T follicular helper cell (primary cell): ENCODE data around the gene TMEM178A.
"Not testable (repeated sequence)": the region's sequence is repeated elsewhere in the genome, so short reads cannot be mapped to it uniquely, and the experiment has no call there.

ENCODE experiments used
- DNase-seq: peaks from one replicate; pipeline ENCODE4 v3.0.0-alpha.2; 2020; ENCODE audit warnings: low read depth

TMEM178A gene

DNA sequence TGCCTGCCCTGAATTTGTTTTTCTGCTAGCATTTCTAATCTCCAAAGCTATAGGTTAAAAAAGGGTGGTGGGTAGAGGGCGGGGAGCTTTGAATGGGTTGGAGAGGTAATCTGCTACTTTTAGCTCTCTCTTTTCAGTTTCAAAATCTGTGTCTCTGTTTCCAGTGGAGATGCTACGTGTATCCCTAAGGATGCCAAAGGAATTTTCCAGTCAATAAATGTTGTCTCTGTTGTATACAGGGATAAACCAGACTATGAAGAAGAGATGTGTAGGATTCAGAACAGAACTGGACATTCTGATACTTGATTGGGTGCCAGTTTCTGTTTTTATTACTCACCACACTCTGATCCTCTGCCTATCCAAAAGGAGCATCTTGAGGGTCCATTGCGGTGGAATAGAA is 50.1 kb downstream of the TMEM178A start:
- DNase-seq: no peak

DNA sequence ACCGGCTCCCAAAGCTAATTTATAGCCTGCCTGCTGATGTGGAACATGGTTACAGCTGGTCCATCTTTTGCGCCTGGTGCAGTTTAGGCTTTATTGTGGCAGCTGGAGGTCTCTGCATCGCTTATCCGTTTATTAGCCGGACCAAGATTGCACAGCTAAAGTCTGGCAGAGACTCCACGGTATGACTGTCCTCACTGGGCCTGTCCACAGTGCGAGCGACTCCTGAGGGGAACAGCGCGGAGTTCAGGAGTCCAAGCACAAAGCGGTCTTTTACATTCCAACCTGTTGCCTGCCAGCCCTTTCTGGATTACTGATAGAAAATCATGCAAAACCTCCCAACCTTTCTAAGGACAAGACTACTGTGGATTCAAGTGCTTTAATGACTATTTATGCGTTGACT is 51.4 kb downstream of the TMEM178A start:
- no peak for DNase-seq

DNA sequence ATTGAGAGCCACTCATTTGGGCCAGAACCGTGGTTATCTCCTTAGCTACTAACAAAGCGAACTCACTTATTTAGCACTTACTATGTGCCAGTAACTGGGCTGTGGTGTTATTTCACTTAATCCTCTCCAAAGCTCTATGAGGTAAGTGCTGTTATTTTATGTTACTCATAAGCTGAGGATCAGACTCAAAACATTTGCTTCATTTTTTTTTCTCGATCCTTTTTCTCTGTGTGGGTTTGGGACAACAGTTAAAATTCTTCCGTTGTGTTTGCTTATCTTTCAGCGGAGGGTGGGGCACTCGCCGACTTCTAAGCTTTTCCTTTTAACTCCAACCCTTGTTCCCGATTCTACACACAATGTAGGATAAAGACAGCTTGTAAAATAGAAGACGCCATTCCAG is 52.8 kb downstream of the TMEM178A start:
- DNase-seq: no peak

DNA sequence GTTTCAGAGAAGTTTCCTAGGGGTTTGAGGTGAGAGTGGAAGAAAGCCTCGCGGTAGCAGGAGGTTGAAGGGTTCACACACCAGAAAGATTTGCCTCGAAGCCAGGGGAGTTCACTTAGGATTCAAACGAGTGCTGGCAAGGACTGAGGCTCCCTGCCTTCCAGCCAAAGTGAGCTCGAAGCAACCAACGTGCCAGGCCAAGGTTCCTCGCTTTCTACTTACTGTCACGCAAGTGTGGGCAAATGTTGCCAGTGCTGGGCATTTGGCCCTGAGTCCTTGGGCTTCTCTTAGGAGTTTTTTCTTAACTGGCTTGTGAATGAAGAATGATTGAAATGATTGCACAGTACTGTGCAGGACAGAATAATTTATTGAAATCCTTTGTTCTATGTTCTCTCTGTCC is 53.6 kb downstream of the TMEM178A start:
- no peak for DNase-seq

DNA sequence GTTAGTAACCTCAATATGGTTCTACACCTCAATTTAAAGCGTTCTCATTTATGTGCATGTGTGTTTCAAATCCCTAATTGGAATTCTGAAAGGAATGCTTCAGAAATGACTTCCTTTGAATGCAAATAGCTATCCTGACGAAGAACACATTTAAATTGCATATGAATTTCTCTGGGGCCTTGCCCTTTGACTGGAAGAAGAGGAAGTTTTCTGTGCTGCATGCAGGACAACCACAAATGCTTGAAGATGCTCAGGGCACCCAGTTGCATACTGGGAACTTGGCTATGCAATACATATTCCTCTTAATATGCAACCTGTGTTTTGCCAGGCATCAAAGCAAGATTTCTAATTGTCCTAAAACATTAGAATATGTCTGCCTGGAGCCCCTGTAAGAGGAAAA is 55.3 kb downstream of the TMEM178A start:
- no peak for DNase-seq

DNA sequence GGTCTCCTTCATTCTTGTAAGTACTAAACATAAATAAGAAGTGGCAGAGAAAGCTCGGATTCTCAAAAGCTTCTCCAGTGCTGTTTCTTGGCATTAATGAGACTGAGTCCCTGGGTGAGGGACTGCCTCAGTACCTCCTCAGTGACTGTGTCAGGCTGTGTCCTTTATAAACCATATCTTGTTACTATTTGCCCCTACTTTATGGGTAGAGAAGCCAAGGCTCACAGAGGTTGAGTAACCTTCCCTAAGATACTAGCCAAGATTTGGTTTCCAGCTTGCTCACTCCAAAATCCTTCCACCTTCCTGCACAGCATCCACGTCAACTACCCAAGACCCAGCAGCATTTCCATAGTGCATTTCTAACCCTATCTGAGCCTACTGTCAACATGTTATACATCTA is 57.8 kb downstream of the TMEM178A start:
- DNase-seq: no peak

DNA sequence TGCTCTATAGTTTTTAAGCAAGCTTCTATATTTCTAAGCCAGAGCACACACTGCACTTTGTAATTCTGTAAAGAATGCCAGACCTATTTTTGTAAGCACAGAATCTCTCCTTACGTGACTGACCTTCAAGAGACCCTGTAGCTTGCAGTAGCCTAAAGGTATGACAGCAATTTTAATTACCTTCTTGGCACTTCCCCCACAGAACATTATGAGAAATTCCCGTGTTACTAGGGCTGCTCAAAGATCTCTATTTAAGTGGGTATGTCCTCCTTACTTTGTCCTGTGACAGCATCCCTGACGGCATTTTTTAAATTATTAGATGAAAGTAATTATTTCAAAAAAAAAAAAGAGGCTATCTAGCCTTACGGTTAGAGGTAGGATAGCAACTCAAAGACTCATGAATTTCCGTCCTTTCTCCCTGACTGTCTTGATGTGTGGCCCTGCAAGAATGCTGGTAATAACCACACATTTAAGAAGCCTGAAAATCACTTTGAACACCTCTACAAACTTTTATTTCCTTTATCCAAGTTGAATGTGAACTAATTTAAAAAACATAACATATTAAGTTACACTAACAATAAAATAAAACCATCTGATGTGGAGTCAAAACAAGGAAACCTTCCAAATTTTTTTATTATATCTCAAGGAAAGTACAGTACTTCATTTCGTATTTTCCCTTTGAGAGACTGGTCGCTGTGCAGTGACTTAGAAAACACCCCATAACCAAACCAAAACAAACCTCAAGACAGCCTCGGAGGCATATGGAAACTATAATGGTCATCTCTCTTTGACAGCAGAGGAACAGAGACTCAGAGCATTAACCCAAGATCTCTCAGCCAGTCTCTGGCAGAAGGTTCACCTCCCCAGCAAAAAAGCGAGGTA is 58.5 kb downstream of the TMEM178A start:
- DNase-seq: no peak

DNA sequence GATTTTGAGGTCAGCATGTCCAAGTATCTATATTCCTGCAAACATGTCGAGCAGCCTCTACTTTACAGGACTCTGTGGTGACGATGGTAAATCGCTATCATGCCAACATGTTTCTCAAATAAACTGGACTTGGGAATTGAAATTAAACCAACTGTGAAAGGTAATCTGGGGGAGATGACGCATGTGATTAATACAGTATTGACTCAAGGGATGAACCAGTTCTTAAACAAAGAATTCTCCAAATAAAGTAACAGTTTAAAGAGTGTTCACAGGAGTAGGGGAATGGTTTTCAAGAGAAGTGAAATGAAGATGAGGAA is 59.1 kb downstream of the TMEM178A start:
- no peak for DNase-seq

DNA sequence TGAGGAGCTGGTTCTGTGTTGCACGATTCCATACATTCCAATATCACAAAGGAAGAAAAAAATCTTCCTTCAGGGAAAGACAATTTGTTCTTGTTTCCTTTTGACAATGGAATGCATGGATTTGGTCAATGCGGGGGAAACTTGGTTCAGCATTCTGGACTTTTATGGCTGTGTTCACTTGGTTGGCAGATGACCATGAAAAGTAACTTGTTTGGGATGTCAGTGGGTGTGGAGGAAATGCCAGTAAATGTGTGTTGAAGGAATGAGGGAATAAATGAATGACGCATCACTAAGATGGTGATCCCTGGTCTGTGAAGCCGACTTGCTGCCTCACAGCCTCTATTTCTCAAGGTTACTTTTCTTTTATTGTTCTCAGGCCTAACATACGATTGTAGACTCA is 59.7 kb downstream of the TMEM178A start:
- no peak for DNase-seq

DNA sequence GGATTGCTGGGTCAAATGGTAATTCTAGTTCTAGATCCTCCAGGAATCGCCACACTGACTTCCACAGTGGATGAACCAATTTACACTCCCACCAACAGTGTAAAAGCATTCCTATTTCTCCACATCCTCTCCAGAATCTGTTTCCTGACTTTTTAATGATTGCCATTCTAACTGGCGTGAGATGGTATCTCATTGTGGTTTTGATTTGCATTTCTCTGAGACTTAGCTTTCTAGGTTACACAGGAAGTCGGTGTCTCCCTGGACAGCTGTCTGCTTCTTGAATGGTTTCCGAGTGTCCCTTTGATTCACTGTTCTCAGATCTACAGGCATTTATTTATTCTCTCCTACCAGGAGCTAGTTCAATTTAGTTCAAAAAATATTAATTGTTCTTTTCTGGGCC is 62.4 kb downstream of the TMEM178A start:
- DNase-seq: not testable (repeated sequence)

DNA sequence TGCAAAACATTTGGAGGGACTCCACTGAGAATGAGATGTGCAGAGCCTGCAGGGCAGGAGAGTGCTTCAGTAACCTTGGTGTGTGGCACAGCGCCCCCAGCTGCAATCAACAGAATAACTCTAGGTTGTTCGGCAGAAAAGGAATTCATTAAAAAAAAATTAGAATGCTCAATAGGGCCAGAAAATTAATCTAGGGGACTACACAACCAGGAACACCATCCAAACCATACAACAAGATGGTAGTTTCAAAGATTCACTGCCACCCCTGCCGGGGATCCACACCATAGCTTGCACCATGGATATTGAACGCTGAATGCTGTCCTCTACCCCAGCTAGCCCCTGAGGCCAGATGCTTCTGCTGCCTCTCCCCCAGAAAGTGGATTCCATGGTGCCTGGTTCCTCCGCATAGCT is 63.2 kb downstream of the TMEM178A start:
- DNase-seq: no peak

DNA sequence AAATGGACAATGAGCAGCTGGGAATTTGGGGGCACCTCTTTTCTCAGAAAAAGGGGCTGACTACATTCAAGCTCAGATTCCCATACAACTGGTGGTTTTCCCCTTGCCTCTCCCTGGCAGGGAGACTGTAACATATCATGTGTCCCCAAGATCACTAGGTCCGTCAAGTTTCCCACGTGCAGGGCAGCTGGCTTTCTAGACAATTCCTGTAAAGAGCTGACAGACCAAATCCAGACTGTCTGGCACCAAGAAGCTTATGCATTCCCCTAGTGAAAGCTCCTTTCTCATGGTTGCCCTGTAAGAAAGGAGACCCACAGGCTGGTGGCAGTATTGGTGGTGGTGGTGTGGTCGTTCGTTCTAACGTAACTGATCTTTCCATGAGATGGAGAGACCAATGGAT is 64.6 kb downstream of the TMEM178A start:
- DNase-seq: no peak

DNA sequence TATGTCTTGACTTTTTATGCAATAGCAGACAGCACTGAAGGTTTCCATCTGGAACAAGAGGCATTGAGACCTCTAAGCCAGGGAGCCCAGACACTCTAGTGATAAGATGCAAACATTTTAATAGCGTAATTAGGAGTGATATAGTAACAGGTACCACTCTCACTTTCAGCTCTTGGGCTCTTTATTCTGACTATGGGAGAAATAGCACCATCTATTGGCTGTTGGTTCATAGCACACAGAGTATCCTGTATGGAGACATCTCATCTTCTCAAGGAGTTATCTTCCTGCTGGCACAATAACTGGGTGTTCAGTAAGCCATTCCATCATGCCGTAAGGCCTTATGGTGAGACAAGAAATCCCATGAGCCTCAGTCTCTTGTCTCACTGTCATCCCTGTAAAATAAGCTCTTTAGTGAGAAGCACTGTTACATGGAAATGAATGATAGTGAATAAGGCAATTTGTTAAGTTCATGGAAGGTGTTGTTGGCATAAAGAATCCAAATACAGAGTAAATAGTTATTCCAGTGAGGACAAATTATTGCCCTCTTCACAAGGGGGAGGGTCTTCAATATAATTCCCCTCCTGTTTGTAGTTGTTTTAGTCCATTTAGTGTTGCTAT is 65.1 kb downstream of the TMEM178A start:
- no peak for DNase-seq

DNA sequence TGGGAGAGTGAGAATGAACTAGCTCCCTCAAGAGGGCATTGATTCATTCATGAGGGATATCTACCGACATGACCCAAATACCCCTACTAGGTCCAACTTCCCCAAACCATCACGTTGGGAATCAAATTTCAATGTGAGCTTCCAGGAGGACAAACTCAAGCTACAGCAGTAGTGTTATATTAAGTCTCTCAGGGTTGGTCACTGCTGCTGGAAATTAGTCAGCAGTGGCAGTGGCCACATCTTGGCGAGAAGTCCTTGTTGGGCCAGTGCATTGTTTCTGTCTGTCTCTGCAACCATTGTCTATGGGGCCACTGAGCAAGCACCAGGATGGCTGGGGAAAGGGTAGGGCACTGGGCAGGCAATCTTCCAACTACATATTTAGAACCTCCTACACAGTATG is 65.8 kb downstream of the TMEM178A start:
- no peak for DNase-seq

DNA sequence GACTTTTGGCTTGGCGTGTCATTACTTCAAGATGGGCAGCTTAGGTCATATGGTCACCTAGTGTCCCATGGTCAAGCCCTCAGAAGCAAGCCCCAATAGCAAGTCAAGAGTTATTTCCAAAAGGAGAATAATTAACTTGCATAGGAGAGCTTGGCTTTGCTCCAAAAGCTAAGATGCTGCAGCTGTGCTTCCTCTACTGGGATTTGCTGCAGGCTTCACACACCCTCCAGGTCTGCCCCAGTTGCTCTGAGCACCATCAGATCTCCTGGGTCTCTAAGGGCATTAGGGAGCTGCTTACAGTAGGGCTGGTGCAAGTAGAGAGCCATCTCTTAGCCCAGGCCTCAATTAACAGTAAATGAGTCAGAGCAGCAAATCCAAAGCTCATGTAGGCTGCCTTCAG is 66.8 kb downstream of the TMEM178A start:
- no peak for DNase-seq

DNA sequence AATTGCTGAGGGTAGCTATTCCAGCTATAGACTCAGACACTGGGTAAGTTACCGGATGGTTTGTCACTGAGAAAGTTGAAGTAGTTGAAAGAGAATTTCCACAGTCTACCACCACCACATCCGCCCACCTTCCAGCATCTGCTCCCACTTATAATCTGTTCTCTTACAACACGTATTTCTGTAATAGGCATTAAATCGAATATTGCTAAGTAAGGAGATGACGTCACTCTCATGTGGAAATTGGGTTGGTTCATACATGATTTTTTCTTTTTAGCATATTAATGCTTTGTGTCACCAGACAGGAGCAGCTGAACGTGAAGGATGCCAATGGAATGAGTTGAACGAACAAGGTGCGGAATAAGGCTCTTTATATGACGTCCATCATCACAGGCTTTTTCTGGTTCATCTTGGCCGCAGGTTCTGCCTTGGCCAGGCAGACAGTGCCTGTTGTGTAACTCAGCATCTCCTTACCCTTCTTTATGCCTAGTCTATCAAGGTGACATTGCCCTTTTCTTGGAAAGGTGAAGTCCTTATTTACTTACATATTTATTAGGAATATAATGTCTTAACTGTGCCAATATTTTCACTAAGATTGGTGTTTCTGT is 67.5 kb downstream of the TMEM178A start:
- DNase-seq: no peak

DNA sequence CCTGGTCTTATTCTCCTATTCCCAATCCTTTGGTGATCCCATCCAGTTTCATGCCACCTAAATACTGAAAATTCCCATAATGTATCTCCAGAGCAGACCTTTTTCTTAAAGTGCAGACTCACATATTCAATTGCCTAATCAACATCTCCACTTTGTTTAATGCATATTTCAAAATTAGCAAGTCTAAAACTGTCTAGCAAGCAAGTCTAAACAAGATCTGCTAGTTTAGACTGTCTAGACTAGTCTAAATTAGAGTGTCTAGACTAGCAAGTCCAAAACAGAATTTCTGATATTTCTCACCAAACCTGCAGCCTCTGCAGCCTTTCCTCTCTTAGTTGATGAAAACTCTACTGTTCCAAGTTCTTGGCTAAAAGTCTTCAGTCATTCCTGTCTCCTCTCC is 68.7 kb downstream of the TMEM178A start:
- no peak for DNase-seq

DNA sequence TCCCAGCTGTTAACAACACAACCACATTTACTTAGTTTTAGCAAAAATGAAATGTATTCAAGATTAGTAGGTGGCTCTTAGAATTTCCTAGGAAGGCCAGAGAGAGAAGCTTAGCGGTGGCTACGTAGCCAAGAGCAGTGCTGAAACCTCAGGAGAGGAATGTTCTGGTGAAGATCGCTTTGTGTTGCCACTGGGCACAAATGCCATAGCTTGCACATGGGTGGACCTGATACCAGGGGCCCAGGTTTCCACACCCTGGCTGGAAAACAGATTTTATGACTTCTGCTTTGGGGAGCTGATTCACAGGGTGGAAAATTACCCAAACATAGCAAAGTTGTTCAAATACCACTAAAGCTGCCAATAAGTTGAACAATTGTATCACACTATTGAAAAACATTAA is 69.9 kb downstream of the TMEM178A start:
- no peak for DNase-seq

DNA sequence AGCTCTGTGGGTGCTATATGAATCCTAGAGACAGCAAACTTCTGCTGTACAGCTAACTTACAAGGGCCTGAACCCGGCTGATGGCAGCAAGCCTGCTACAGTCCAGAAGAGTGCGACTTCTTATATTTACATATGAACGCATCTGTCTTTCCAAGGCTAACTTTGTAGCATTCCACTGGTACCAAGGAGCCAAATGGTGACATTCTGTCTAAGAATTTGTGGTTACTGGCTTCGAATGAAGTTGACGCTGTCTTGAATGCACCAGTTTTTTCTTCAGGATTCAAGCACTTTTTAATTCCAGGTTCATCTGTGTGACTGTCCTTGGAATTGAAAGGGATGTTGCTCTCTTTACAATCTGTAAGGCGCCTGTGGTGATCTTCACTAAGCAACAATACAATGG is 70.9 kb downstream of the TMEM178A start:
- no peak for DNase-seq

DNA sequence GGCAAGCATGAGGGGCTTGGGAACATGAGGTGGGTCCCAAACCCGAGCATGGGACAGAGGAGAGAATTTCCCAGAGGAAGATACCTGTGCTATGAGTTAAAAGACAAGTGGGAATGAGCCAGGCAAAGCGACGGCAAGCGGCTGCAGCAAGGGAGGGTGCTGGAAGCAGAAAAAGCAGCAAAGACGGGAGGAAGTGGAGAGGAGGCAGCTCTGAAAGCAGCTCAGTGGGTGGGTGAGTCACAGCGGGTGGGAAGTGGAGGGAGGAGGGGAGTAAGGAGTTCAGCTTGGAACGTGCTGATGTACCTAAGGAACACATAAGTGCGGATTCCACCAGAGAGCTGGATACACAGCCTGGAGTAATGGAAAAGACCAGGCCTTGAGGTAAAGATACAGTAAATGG is 71.9 kb downstream of the TMEM178A start:
- no peak for DNase-seq

DNA sequence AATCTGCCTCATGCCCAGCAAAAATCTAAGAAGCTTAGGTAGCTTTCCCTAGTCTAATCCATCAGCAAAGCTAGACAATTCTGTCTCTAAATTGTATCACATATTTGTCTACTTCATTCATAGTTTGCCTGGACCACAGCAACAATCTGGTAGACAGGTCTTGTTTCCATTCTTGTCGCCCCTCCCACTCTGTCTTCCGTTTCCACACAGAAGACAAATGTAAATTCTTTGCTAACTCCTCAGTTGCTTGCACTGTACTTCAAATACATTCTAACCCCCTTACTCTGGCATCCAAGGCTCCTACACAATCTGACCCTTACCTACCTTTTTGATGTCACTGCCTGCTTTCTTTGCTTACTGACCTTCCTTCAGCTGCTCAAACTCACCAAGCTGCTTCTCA is 73.2 kb downstream of the TMEM178A start:
- no peak for DNase-seq

DNA sequence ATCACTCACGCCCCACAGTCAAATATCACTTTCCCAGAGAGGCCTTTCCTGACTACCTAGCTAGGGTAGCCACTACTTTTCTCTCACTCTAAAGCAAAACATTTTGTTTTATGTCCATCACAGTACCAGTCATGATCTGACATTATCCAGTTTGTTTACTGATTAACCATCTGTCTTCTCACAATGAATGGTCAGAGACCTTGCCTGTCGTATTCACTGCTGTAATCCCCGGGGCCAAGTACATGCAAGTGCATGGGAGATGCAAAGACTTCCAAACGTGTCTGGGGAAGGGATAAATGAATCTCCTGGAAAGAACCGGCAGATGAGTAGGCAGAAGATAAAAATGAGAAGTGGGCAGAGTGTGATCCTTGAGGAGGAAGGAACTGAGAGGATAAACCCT is 73.7 kb downstream of the TMEM178A start:
- DNase-seq: no peak

DNA sequence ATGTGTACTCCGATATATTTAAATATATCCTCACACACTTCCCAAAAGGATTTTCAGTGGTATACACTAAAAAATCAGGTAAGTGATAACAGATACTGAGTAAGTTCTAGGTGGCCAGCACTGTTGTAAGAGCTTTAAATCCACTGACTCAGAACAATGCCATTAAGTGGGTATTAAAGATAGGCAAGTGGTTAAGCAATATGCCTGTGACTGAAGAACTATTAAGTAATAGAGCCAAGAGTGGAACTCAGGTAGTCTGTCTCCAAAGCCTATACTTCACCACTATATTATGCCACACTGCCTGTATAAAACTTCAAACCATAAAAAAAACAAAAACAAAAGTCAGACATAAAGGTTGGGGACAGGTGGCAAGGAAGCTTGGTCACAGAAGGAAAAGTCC is 76.2 kb downstream of the TMEM178A start:
- DNase-seq: no peak
